ENCODE data around the gene GALNT8.

DNA sequence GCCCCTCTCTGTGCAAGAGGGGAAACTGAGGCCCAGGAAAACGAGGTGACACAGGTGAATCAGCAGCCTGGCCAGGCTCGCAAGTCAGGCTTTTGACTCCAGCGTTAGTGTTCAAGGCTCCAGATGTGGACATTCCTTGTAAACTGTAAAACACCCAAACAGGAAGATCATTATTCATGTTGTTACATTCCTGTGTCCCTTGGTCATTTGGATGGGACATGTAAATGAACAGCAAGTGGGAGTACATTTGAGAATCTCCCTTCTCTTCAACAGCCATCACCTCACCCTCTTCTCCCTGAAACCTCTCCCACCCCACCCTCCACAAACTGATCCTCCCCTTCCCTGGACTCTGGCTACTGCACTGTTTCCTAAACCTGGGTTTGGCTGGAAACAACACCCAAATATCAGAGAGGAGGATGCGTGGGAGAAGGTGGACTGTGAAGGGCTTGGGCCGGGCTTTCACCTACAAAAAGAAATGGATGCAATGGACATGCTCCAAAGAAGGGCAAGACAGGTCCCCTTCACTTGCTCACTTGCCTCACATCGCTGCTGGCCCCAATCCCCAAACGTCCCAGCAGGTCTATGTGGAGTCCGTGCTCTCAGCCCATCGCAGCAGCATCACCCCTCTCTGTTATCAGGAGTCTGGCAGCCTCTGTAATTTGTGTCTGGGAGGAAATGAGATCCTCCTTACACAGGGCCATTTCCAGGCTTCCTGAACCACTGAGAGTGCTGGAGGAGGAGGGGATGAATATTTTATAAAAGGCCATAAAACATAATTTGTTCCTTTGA is 76.7 kb downstream of the GALNT8 start:
- TF ChIP-seq CTCF (IDR thresholded peaks at IDR 0.05; ENCODE audit: insufficient read depth, low read length, poor library complexity, severe bottlenecking), result no peak
- no peak for TF ChIP-seq EZH2phosphoT487 (conservative IDR thresholded peaks at IDR 0.05; ENCODE audit: low read length)

Measured in SU-DHL-6 (cell line).